ENCODE measurements around the gene GPRIN3.

The GPRIN3 gene

GRCh38 chr4:89307446-89308160 is at the start of gene GPRIN3:
Gene GPRIN3, minus strand, starts transcription at chr4:89307800. Its CDS starts 57,690 bp downstream, at chr4:89250110.
- peak; percentile 71 for DNase-seq

GRCh38 chr4:89357340-89357739 is 49.7 kb upstream of the GPRIN3 start:
- no peak for DNase-seq

GRCh38 chr4:89356086-89356485 is 48.5 kb upstream of the GPRIN3 start:
- DNase-seq: no peak

- no peak for DNase-seq
Observed at GRCh38 chr4:89353514-89353913, 45.9 kb upstream of the GPRIN3 start.

GRCh38 chr4:89352541-89352940 is 44.9 kb upstream of the GPRIN3 start:
- DNase-seq: no peak

- DNase-seq: no peak
Observed at GRCh38 chr4:89351201-89351600, 43.6 kb upstream of the GPRIN3 start.

GRCh38 chr4:89347363-89348025 is 39.9 kb upstream of the GPRIN3 start:
- no peak for DNase-seq

GRCh38 chr4:89344571-89344970 is 37.0 kb upstream of the GPRIN3 start:
- DNase-seq: no peak

GRCh38 chr4:89338206-89338605 is 30.6 kb upstream of the GPRIN3 start:
- DNase-seq: no peak

GRCh38 chr4:89337681-89338080 is 30.1 kb upstream of the GPRIN3 start:
- no peak for DNase-seq

- no peak for DNase-seq
Observed at GRCh38 chr4:89336818-89337420, 29.3 kb upstream of the GPRIN3 start.

GRCh38 chr4:89334830-89335229 is 27.2 kb upstream of the GPRIN3 start:
- DNase-seq: no peak

- no peak for DNase-seq
Observed at GRCh38 chr4:89334311-89334710, 26.7 kb upstream of the GPRIN3 start.

- DNase-seq: no peak
Observed at GRCh38 chr4:89331686-89332544, 24.3 kb upstream of the GPRIN3 start.

- no peak for DNase-seq
Observed at GRCh38 chr4:89331197-89331596, 23.6 kb upstream of the GPRIN3 start.

- no peak for DNase-seq
Observed at GRCh38 chr4:89329280-89329679, 21.7 kb upstream of the GPRIN3 start.

- DNase-seq: no peak
Observed at GRCh38 chr4:89324671-89325070, 17.1 kb upstream of the GPRIN3 start.

GRCh38 chr4:89322671-89323070 is 15.1 kb upstream of the GPRIN3 start:
- no peak for DNase-seq

GRCh38 chr4:89319756-89320155 is 12.2 kb upstream of the GPRIN3 start:
- no peak for DNase-seq

GRCh38 chr4:89316931-89317366 is 9.3 kb upstream of the GPRIN3 start:
- DNase-seq: no peak

GRCh38 chr4:89316211-89316610 is 8.6 kb upstream of the GPRIN3 start:
- no peak for DNase-seq

- no peak for DNase-seq
Observed at GRCh38 chr4:89314291-89314690, 6.7 kb upstream of the GPRIN3 start.

GRCh38 chr4:89312066-89312465 is 4.5 kb upstream of the GPRIN3 start:
- DNase-seq: no peak

Measured in stimulated activated CD8-positive, alpha-beta memory T cell treated with anti-CD3 and anti-CD28 coated beads, Interleukin-4, amount 100 ng/mL, for 48 hours (primary cell).